CD4-positive, alpha-beta T cell treated with Interleukin-6 at 100 ng/mL for 8 hours (primary cell): Measurements from ENCODE around the gene ZCCHC18.

ENCODE experiments used
- DNase-seq: peaks from one replicate; pipeline ENCODE4 v3.0.0-alpha.2; 2020; ENCODE audit warnings: mixed read lengths, low spot score

The ZCCHC18 gene

GRCh38 chrX:104134583-104135261, 22.4 kb downstream of the ZCCHC18 start:
- no peak for DNase-seq

- DNase-seq, result no peak
These were observed 23.4 kb downstream of the ZCCHC18 start for GRCh38 chrX:104135677-104136076.

- peak; percentile 60 for DNase-seq
These were observed 24.1 kb downstream of the ZCCHC18 start for GRCh38 chrX:104136241-104137019.

- no peak for DNase-seq
These were observed 25.2 kb downstream of the ZCCHC18 start for GRCh38 chrX:104137496-104137895.

- no peak for DNase-seq
These were observed 28.9 kb downstream of the ZCCHC18 start for GRCh38 chrX:104141087-104141760.

GRCh38 chrX:104151037-104151436, 38.7 kb downstream of the ZCCHC18 start:
- DNase-seq, result no peak

- DNase-seq, result peak; percentile 69
These were observed 44.6 kb downstream of the ZCCHC18 start, which contains the start of gene SLC25A53 for GRCh38 chrX:104156630-104157529. Gene SLC25A53 (minus strand): TSS chrX:104157009. CDS start chrX:104105257, 51,752 bp downstream.
